Hypothalamus (tissue), 51 donors: ENCODE results near the gene UBE2J1.
"Not testable (repeated sequence)": the region's sequence is repeated elsewhere in the genome, so short reads cannot be mapped to it uniquely, and the experiment has no call there.

Source experiments
- DNase-seq, 51 donors: peaks; one replicate each; lab custom pipeline; 2025; lab: John Stamatoyannopoulos, UW

Gene UBE2J1

DNA sequence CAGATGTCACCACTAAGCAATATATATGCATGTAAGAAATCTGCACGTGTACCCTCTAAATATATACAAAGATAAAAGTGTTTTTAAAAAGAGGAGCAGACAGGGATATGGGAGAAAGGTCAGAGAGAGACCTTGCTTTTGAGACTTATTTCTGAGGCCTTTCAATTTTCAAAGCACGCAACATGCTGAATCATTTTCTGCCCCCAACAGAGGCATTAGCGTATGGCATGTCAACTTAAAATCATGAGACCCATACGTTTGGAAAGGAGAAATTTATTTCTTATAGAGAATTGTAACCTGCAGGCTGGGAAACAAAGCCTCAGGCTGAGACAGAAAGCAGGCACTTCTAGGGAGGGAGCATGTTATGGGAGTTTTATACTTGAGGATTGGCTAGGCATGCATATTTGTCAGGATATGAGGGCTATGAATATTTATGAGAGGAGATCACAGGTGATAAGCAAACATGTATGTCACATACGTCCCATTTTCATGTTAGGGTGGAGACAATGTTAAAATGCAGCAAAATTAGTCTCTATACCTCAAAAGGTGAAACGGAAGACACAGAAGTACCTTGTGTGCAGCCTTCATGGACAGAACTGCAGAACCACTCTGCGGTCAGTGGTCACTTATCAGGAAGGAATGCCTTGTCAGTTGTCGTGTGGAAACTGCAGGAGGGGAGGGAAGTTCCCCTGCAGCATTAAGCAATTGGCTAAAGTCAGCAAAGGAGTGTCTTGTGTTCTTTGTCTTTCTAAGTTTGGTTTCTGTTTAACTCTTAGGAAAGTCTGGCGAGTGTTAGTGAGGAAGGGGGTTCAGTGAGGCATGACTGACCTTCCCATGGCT is 31.2 kb downstream of the UBE2J1 start:
- no peak for DNase-seq

DNA sequence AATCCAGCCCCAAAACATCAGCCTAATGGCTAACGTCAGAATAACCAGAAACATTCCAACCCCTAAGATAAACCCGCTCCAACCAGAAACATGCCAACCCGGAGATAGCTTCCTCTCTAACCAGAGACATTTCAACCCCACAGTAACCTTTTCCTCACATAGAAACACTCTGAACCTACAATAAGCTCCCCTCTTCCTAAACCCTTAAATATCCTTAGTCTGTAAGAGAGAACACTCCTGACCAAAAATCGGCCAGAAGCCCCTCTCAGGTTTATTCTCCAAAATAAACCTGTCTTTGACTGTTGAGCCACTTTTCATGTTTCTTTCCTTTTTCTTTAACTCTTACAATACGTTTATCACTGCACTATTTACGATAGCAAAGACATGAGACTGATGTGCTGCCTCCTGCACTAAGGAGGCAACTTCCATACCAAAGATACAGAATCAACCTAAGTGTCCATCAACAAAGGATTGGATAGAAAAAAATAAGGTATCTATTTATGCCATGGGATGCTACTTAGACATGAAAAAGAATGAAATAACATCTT is 32.4 kb downstream of the UBE2J1 start:
- no peak for DNase-seq

DNA sequence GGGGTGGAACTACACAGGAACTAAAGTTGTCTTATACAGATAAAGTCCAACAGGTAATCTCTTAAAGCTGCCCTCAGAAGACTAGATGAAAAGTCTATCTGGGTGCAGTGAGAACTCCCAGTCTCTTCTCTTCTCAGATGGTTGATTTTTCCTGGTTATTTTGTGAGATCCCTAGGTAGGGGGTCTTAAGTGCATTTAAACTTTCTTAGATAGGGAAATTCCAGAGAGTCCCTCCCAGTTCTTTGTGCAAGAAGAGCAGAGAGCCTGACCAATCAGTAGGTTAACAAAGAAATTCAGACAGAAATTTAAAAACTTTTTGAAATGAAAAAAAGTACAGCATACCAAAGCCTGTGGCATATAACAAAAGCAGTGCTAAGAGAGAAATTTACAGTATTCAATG is 35.5 kb downstream of the UBE2J1 start:
- DNase-seq, result no peak

DNA sequence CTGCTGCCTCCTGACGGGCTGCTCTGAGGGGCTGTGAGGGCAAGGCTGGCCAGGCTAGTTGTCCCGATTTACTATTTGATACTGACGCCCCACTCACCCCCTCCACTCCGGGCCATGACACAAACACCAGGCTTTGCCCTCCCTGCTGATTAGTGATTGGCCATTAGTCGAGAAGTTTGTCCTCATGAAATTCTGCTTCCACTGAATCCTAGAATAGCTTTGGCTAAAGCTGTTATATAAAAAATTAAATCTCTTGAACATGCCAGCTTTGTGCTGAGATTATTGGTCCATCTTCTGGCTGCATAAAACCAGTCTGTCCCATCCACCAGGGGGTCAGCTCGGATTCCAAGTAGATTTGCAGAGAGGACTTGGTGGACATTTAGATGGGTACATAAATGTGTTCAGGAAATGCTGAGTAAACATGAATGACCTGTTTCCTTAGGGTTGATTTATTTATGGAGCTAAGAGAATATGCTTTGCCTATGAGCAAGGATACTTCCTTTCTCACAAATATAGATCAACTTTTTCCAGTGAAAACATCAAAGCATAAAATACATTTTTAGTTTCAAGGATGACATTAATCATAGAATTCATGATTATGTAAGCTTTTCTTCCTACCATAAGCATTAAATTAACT is 37.2 kb downstream of the UBE2J1 start, which contains the start of gene GABRR2:
GABRR2 (minus strand) TSS at position 51 of the 637 bp plus-strand sequence. CDS start 134 bp downstream, outside the sequence.
- no peak for DNase-seq

GRCh38 chr6:89314692-89315091 is 37.8 kb downstream of the UBE2J1 start:
- no peak for DNase-seq

- DNase-seq, result peak in 5 of 51 donors; percentile 15 to 51 (median 34)
Measured at GRCh38 chr6:89313006-89313405, 39.5 kb downstream of the UBE2J1 start.

- peak in 41 of 51 donors; percentile 14 to 75 (median 55) for DNase-seq
Measured at GRCh38 chr6:89311853-89312531, 40.5 kb downstream of the UBE2J1 start.

GRCh38 chr6:89311530-89311852 is 41.0 kb downstream of the UBE2J1 start:
- DNase-seq, result no peak

DNA sequence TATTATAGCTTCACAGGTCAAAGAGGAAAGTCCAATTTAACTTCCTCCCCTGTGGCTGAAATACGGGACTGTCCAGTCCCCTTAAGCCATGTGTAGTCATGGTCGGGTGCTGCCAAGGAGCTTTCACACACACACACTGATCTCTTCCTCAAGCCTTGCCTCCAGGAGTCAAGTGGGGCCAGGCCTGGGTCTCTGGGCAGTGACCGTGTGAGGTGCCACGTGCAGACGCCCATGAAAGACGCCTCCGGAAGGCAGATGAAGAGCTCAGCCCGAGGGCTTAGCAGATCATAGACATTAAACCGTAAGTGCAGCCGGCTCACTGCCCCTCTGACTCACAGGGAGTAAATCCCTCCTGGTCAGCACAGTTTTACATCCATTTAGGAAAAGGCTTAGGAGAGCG is 41.6 kb downstream of the UBE2J1 start:
- peak in 1 of 51 donors; percentile 6 for DNase-seq

DNA sequence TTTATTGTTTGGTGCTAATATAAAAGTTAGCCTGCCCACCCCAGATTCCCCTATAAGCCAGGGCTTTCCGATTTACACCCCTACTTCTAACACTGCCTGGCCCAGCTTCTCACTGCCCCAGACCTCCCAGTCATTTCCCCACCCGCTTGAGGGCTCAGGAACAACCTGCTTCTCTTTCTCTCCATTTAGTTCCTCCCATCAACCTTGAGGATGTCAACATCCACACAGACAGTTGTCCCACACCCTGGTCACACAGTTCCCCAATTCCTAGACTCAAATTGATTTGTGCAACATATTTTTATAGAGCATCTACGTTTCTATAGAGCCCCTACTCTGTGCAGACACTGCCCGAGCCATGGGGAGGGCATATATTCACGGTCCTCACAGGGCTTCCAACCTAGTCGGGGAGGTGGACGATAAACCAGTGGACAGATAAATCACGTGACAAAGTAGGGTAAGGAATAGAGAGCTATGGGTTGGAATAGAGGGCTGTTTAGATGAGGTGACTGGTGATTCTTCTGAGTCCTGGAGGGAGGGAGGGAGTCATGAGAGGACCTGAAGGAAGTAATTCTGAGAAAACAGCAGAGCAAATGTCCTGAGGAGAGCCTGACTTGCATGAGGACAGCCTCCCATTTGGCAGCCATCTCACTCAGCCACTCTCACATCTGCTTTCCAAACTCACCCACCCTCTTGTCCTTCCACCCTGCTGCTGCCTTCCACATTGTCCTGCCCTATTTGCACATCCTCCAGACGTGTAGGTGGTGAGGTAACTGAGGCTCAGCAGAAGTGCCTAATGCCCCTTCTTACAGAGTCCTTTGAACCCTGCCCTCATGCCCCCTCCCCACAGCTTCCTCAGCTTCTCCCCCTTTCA is 43.8 kb downstream of the UBE2J1 start:
- no peak for DNase-seq

- DNase-seq, result not testable (repeated sequence)
Measured at GRCh38 chr6:89304517-89304916, 48.0 kb downstream of the UBE2J1 start.

DNA sequence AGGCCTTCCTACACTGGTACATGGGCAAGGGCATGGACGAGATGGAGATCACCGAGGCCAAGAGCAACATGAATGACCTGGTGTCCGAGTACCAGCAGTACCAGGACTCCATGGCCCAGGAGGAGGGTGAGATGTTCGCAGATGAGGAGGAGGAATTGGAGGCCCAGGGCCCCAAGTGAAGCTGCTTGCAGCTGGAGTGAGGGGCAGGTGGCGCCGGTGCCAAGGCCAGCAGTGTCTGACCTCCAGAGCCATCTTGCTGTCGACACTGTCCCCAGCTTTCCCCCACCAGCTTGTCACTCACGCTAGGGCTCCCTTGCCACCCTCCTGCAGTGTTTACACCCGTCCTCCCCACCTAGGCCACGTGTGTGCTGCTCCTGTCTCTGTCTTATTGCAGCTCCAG is 49.6 kb downstream of the UBE2J1 start:
- DNase-seq, result no peak

GRCh38 chr6:89302195-89302770 is 50.2 kb downstream of the UBE2J1 start:
- DNase-seq, result no peak

- DNase-seq, result no peak
Measured at GRCh38 chr6:89301586-89302194, 50.8 kb downstream of the UBE2J1 start.

- no peak for DNase-seq
Measured at GRCh38 chr6:89299466-89299850, 53.1 kb downstream of the UBE2J1 start.

DNA sequence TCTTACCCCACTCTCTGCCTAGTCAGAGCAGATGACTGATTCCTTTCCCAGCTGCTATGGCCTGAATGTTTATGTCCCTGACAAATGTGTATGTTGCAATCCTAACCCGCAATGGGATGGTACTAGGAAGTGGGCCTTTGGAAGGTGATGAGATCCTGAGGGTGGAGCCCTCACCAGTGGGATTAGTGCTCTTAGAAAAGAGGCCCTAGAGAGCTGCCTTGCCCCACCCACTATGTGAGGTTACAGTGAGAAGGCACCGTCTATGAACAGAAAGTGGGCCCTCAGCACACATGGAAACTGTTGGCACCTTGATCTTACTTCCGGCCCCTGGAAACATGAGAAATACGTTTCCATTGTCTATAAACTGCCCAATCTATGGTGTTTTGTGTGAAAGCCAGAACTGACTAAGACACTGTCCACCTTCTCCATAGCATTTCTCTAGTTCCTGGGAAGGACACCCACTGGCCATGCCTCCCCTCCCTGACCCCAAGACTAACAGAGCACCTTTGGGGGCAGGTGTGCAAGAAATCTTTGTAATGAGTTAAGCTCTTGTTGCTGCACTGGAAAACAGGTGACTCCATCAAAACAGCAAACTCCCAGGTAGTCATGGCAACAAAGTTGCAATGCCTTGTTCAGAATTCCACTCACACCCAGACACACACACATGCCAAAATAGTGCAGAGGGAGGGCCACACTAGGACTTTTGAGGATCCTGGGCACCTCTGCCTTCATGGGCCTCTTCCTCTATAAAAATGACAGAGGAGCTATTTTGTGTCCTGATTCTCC is 53.6 kb downstream of the UBE2J1 start:
- peak in 1 of 51 donors; percentile 27 for DNase-seq

GRCh38 chr6:89297695-89298351 is 54.7 kb downstream of the UBE2J1 start:
- DNase-seq, result peak in 3 of 51 donors; percentile 22 to 73 (median 26)

- no peak for DNase-seq
Measured at GRCh38 chr6:89295981-89296380, 56.5 kb downstream of the UBE2J1 start.
